Ovary (tissue), 9 donors: ENCODE results near the gene CENPP. TPM values are rescaled to one million over a fixed set of nuclear protein-coding genes. Genes with fewer than 3 reads are reported as not detected.

Source experiments
- DNase-seq, 5 donors: peaks; one replicate each; pipeline ENCODE4 v3.0.0-alpha.2; 2019 to 2020
- H3K27ac ChIP-seq, 2 donors: fragments of 200-600 bp; one replicate each; pipeline versions ENCODE4 v1.5.1 to v1.8.0; 2019 to 2022
- H3K27me3 ChIP-seq: fragments of 200-600 bp; one replicate; pipeline ENCODE4 v1.8.0; 2022
- H3K36me3 ChIP-seq: fragments of 200-600 bp; sonication (generic); one replicate; pipeline ENCODE4 v1.5.1; 2019
- H3K4me1 ChIP-seq: one replicate; pipeline ENCODE4 v1.8.1; 2013; ENCODE audit warnings: mild to moderate bottlenecking, moderate library complexity; ENCODE audit not compliant: insufficient read depth
- H3K4me3 ChIP-seq: fragments of 200-600 bp; sonication (generic); one replicate; pipeline ENCODE4 v1.5.1; 2017
- H3K9me3 ChIP-seq, 2 donors: fragments of 200-600 bp in 1 of 2; sonication (generic) in 1 of 2; one replicate each; pipeline versions ENCODE4 v1.5.1 to v1.8.1; 2013 to 2019; ENCODE audit warnings: mild to moderate bottlenecking in 1 of 2, moderate library complexity in 1 of 2
- EP300 ChIP-seq: sonication (generic); formaldehyde crosslinking; IDR thresholded peaks from one replicate; pipeline ENCODE4 v1.6.1; 2017; ENCODE audit warnings: antibody characterized with exemption
- POLR2A ChIP-seq: fragments of 450-650 bp; IDR thresholded peaks from one replicate; pipeline ENCODE4 v1.6.1; 2017; ENCODE audit warnings: antibody characterized with exemption, mild to moderate bottlenecking, moderate library complexity
- WGBS, 3 donors: extraction: QIAGEN DNeasy Blood & Tissue Kit in 1 of 3; methylation state at CpG; one replicate each; pipeline versions ENCODE4 v1.1.5 to v1.1.7; 2013 to 2017; 5-methylcytosine and 5-hydroxymethylcytosine counted together
- intact Hi-C, 4 donors: fragments of 100-400 bp; cut with DNase I; formaldehyde crosslinking; loops; one replicate each; pipeline versions ENCODE4 v1.11.0 to v1.15.1; 2022 to 2023
- polyA plus RNA-seq, 2 donors: library from polyadenylated mRNA; stranded (reverse); fragments of 200-250 nt in 1 of 2; fragments of 350-450 nt in 1 of 2; fragmentation: Illumina TruSeq in 1 of 2; extraction: RNeasy Lipid Tissue Mini Kit (QIAGEN cat#74804) in 1 of 2; gene quantifications; one replicate each; pipeline ENCODE4 v1.2.3, GENCODE V29; 2013 to 2014
- total RNA-seq, 7 donors: library from RNA; depleted of rRNA in 2 of 7; stranded (reverse); fragments of >200 nt in 2 of 7; fragmentation: NEBNext Ultra II Directional in 3 of 7; extraction: Animal tissue kit (Norgen Biotek cat#: 25700) in 3 of 7; gene quantifications; one replicate each; pipeline versions ENCODE4 v1.1.0 to v1.2.4, GENCODE V29; 2016 to 2023
- TF ChIP-seq, protein P1 (sequence below), 3 donors: fragments of 450-650 bp in 2 of 3; fragments of 200-600 bp in 1 of 3; IDR thresholded peaks; one replicate each; pipeline versions ENCODE4 v1.5.1 to v1.8.0; 2016 to 2022; ENCODE audit warnings: antibody characterized with exemption in 3 of 3, mild to moderate bottlenecking in 1 of 3
- donor health status: DM: no; HTN: no; CAD: no; lungs with moderate emphysema.
- donor health status: DM: no; HTN: no; CAD: no.
- donor health status: Bipolar disorder and iron deficiency.
- donor health status: DM: yes; HTN: yes; CAD: no.
- donor health status: DM: no; HTN: no; CAD: no.
- donor health status: DM: yes; HTN: yes; CAD: no.

CENPP gene
- total and polyA plus RNA-seq, 9 donors, result 1.4 to 9.5 (median 5.8) TPM

DNA sequence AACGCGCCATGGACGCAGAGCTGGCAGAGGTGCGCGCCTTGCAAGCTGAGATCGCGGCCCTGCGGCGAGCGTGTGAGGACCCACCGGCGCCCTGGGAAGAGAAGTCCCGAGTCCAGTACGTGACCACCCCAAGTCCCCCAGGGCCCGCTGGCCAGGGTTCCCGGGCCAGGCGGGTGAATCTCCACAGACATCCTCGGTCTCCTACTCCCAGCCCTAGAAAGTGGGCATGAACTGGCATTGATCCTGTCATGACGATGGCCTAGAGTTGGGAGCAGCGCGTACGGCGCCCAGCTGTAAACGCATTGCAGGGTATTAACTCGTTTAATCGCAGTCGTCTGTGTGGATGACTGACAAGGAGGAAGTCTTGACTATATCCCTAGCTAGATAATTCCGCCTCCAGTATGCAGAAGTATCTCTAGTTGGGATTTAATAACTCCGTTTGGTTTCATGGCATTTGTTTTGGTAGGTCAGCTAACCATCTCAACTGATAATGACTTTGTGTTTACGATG is 293 bp downstream of the CENPP start:
- Histone ChIP-seq H3K27me3 (no peaks in the 10 kb centered on the region), H3K9me3 (no peaks in the 10 kb centered on the region), H3K4me1 (peaks cover 3% of the 10 kb centered on the region), H3K36me3 (no peaks in the 10 kb centered on the region), H3K4me3 (peak overlapping the region; percentile 55), H3K27ac (peak overlapping the region; percentile 88 to 93)
- no peak for TF ChIP-seq EP300
- no peak for TF ChIP-seq POLR2A
- TF ChIP-seq, protein P1, sequence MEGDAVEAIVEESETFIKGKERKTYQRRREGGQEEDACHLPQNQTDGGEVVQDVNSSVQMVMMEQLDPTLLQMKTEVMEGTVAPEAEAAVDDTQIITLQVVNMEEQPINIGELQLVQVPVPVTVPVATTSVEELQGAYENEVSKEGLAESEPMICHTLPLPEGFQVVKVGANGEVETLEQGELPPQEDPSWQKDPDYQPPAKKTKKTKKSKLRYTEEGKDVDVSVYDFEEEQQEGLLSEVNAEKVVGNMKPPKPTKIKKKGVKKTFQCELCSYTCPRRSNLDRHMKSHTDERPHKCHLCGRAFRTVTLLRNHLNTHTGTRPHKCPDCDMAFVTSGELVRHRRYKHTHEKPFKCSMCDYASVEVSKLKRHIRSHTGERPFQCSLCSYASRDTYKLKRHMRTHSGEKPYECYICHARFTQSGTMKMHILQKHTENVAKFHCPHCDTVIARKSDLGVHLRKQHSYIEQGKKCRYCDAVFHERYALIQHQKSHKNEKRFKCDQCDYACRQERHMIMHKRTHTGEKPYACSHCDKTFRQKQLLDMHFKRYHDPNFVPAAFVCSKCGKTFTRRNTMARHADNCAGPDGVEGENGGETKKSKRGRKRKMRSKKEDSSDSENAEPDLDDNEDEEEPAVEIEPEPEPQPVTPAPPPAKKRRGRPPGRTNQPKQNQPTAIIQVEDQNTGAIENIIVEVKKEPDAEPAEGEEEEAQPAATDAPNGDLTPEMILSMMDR (IDR thresholded peaks at IDR 0.05), result no peak
- intact Hi-C loops, result loop anchor here in 1 of 4 donors (2.0 kb wide), 1 partner anchor 33 kb away; the partner anchor contains the start of gene IARS1
- 0 to 2% (median 1%) methylated on average over 12 to 30 of the region's 30 CpGs for WGBS, 3 donors
- DNase-seq, result no peak

DNA sequence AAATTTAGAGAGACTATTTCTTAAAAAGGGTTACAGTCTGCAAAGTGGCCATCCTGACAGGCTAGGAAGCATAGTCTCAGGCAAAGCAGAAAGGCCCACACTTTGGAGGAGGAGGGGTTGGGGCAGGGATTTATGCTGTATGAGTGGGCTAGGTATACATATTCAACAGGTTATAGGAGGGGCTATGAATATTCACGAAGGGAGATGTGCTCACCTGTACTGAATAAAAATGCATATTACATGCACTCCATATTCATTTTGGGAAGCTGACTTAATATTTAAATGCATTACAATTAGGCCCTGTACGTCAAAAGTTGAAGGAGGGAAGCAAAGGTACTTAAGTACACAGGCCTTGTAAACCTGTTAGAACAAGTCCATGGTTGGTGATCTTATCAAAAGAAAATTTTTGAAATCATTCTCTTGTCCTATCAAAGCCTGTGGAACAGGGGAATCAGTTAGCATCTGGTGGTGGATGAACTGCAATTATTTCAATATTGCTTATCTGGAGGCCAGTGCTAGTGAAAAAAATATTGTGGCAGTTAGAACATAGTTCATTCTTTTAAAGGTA is 1.6 kb downstream of the CENPP start:
- 69 to 77% (median 71%) methylated on average over 2 of the region's 2 CpGs for WGBS, 3 donors
- no peak overlapping the region for H3K4me3 ChIP-seq
- intact Hi-C loops, result no loop called here

DNA sequence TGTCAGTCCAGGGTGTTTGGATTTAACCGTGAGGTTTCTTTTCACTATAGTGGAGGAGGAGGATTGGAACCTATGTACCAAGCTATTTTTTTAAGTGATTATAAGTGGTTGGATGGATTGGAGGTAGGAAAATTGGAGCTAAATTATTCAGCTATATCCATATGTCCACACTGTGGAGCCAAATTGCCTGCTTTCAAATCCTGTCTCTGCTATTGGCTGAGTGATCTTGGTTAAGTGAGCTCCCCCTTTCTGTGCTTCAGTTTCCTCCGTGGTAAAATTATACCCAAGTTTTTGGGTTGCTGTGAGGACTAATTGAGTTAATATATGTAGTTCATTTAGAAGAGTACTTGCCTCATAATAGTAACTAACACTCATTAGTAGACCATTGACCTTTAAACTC is 2.5 kb downstream of the CENPP start:
- Histone ChIP-seq H3K4me3 (no peak overlapping the region), H3K27me3 (no peaks in the 10 kb centered on the region), H3K9me3 (no peaks in the 10 kb centered on the region), H3K27ac (no peak overlapping the region), H3K4me1 (peaks cover 3% of the 10 kb centered on the region), H3K36me3 (no peaks in the 10 kb centered on the region)
- intact Hi-C loops, result no loop called here
- DNase-seq, result no peak
- TF ChIP-seq, protein P1 (IDR thresholded peaks at IDR 0.05), result no peak
- no peak for TF ChIP-seq POLR2A
- TF ChIP-seq EP300, result no peak
- 23 to 34% (median 29%) methylated on average over 2 of the region's 2 CpGs for WGBS, 3 donors

More for the DNA sequence above, 1.6 kb downstream of the CENPP start:
- Histone ChIP-seq H3K36me3 (no peaks in the 10 kb centered on the region), H3K4me1 (peaks cover 3% of the 10 kb centered on the region), H3K27me3 (no peaks in the 10 kb centered on the region), H3K9me3 (no peaks in the 10 kb centered on the region), H3K27ac (no peak overlapping the region)
- no peak for DNase-seq
- TF ChIP-seq EP300 (no peak), POLR2A (no peak)
- TF ChIP-seq, protein P1 (IDR thresholded peaks at IDR 0.05), result no peak

DNA sequence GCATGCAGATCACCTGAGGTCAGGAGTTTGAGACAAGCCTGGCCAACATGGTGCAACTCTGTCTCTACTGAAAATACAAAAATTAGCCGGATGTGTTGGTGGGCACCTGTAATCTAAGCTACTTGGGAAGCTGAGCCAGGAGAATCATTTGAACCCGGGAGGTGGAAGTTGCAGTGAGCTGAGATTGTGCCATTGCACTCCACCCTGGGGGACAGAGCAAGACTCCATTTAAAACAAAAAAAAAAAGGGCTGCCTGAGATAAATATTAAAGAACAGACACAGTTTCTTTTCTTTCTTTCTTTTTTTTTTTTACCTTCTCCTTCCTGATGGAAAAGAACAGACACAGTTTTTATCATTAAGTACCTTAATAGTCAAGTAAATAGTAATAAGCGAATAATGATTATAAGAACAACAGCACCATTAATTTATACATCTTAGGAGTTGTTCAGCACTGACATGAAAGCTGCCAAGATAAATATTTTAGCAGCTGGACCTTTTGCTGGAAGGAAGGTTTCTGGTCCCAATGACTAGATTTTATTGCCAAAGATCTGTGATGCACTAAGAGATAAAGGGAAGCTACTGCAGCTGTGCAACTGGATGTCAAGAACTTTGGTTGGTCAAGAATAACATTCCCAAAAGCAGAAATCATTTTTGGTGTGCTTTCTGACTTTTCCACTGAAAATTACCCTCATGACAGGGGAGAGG is 7.0 kb downstream of the CENPP start:
- intact Hi-C loops, result no loop called here
- Histone ChIP-seq H3K27ac (no peak overlapping the region), H3K4me1 (no peaks in the 10 kb centered on the region), H3K9me3 (no peaks in the 10 kb centered on the region), H3K27me3 (no peaks in the 10 kb centered on the region), H3K4me3 (no peak overlapping the region), H3K36me3 (no peaks in the 10 kb centered on the region)
- WGBS, 3 donors, result 86 to 92% (median 88%) methylated on average over 3 of the region's 3 CpGs
- TF ChIP-seq POLR2A (no peak), EP300 (no peak)
- TF ChIP-seq, protein P1 (IDR thresholded peaks at IDR 0.05), result no peak
- no peak for DNase-seq
